GM12878 (cell line): ENCODE results near the gene EIF4E1B. TPM values are rescaled to one million over a fixed set of nuclear protein-coding genes. Genes with fewer than 3 reads are reported as not detected.

ENCODE experiments used
- ATAC-seq: fragments of 200-7000 bp; cut with Tn5 transposase; 3 replicates; pipeline ENCODE4 v1.9.1; 2020; ENCODE audit warnings: mild to moderate bottlenecking, moderate library complexity
- BruUV-seq: library from RNA; stranded (reverse); fragments of 400-500 nt; replicated peaks from 2 replicates; lab custom pipeline; 2021; lab: Mats Ljungman, UMichigan
- CTCF ChIA-PET: fragments of 300-600 bp; sonication (Branson Sonifier 250); formaldehyde crosslinking; extraction: SDS; loops from one replicate; lab custom pipeline; 2021; ENCODE audit warnings: inconsistent platforms; lab: Yijun Ruan, JAX
- POLR2A ChIA-PET: fragments of 350-600 bp; formaldehyde crosslinking; extraction: SDS; loops from one replicate; lab custom pipeline; 2021; ENCODE audit warnings: inconsistent platforms; lab: Charles Lee
- RAD21 ChIA-PET: fragments of 300-600 bp; sonication (Branson Sonifier 250); formaldehyde crosslinking; loops from one replicate; lab custom pipeline; 2023; ENCODE audit warnings: antibody characterized with exemption; ENCODE audit not compliant: unreplicated experiment; lab: Charles Lee
- SMC1A ChIA-PET: fragments of 300-600 bp; sonication (Branson Sonifier 250); formaldehyde crosslinking; loops from one replicate; lab custom pipeline; 2023; ENCODE audit not compliant: unreplicated experiment, uncharacterized antibody; lab: Charles Lee
- DNase-seq: peaks from one replicate; pipeline ENCODE4 v3.0.0-alpha.2; 2011; ENCODE audit warnings: low read depth, low spot score
- FAIRE-seq: peaks from 3 replicates; lab custom pipeline; 2011; peaks lifted over from hg19 to GRCh38; lab: Jason Lieb, UNC
- H2AFZ ChIP-seq: 2 replicates; pipeline ENCODE4 v1.6.0; 2011; ENCODE audit warnings: low read depth, low read length, control low read depth; ENCODE audit not compliant: control insufficient read depth
- H3K27ac ChIP-seq: 2 replicates; pipeline ENCODE4 v1.5.1; 2011; ENCODE audit warnings: control low read depth; ENCODE audit not compliant: control insufficient read depth, insufficient read depth
- H3K27me3 ChIP-seq, 2 experiments: replicated peaks in 1 of 2; 2 replicates each; pipeline versions ENCODE4 v1.6.0 to v1.6.1; 2011; ENCODE audit warnings: low read length in 1 of 2; ENCODE audit not compliant: control insufficient read depth in 2 of 2, insufficient read depth in 2 of 2
- H3K36me3 ChIP-seq, 2 experiments: 2 replicates each; pipeline ENCODE4 v1.5.1; 2011; ENCODE audit warnings: low read length in 1 of 2; ENCODE audit not compliant: control insufficient read depth in 2 of 2, insufficient read depth in 2 of 2
- H3K4me1 ChIP-seq: 2 replicates; pipeline ENCODE4 v1.6.1; 2011; ENCODE audit warnings: mild to moderate bottlenecking, low read length, moderate library complexity, mixed read lengths; ENCODE audit not compliant: control insufficient read depth, insufficient read depth
- H3K4me2 ChIP-seq: 2 replicates; pipeline ENCODE4 v1.6.0; 2011; ENCODE audit warnings: control low read depth; ENCODE audit not compliant: control insufficient read depth, insufficient read depth
- H3K4me3 ChIP-seq: fragments of 200-600 bp; sonication (generic); 2 replicates; pipeline ENCODE4 v1.5.1; 2016
- H3K79me2 ChIP-seq: 2 replicates; pipeline ENCODE4 v1.6.0; 2011; ENCODE audit warnings: low read length; ENCODE audit not compliant: control insufficient read depth, insufficient read depth
- H3K9ac ChIP-seq: 2 replicates; pipeline ENCODE4 v1.8.0; 2011; ENCODE audit warnings: low read length, control low read depth, mixed read lengths; ENCODE audit not compliant: control insufficient read depth, insufficient read depth
- H3K9me3 ChIP-seq: replicated peaks from 3 replicates; pipeline ENCODE4 v1.5.1; 2011; ENCODE audit warnings: mild to moderate bottlenecking, low read length; ENCODE audit not compliant: control insufficient read depth, insufficient read depth
- H4K20me1 ChIP-seq: 2 replicates; pipeline ENCODE4 v1.6.0; 2011; ENCODE audit not compliant: control insufficient read depth, insufficient read depth
- IKZF2 ChIP-seq, 2 experiments: fragments of 450-650 bp; IDR thresholded peaks; 2 replicates each; pipeline ENCODE4 v1.6.1; 2017; ENCODE audit warnings: mild to moderate bottlenecking in 2 of 2, moderate library complexity in 2 of 2
- IRF4 ChIP-seq: IDR thresholded peaks from 2 replicates; pipeline ENCODE4 v1.6.1; 2011; ENCODE audit warnings: low read depth, low read length
- MYC ChIP-seq: IDR thresholded peaks from 2 replicates; pipeline ENCODE4 v1.6.1; 2011; ENCODE audit warnings: mild to moderate bottlenecking, low read length, moderate library complexity, inconsistent platforms; ENCODE audit not compliant: insufficient read depth, insufficient replicate concordance, insufficient read length, severe bottlenecking
- NR2C2 ChIP-seq: IDR thresholded peaks from 2 replicates; pipeline ENCODE4 v1.6.1; 2011; ENCODE audit warnings: borderline replicate concordance, low read depth; ENCODE audit not compliant: control insufficient read depth, insufficient read length
- PML ChIP-seq: IDR thresholded peaks from 2 replicates; pipeline ENCODE4 v1.6.1; 2012; ENCODE audit warnings: low read length, inconsistent platforms
- TCF12 ChIP-seq: IDR thresholded peaks from 2 replicates; pipeline ENCODE4 v1.6.1; 2011; ENCODE audit warnings: low read depth, mild to moderate bottlenecking, low read length
- WGBS: methylation state at CpG from one replicate; pipeline ENCODE4 v1.1.6; 2016; ENCODE audit warnings: low lambda C conversion rate; ENCODE audit not compliant: insufficient replicate concordance, insufficient coverage; ENCODE audit errors: missing lambda C conversion rate; 5-methylcytosine and 5-hydroxymethylcytosine counted together
- in situ Hi-C: fragments of 300-500 bp; cut with MboI; formaldehyde crosslinking; loops from 9 replicates; pipeline ENCODE4 v1.14.3; 2018; ENCODE audit warnings: mixed read lengths
- intact Hi-C: fragments of 100-400 bp; cut with micrococcal nuclease; formaldehyde crosslinking; loops from one replicate; pipeline ENCODE4 v1.14.2; 2022; ENCODE audit not compliant: unreplicated experiment
- polyA plus RNA-seq, 11 experiments: library from polyadenylated mRNA; depleted of rRNA in 4 of 11; unstranded in 6 of 11; stranded (reverse) in 5 of 11; fragments of >200 nt; fragmentation: Nextera tagmentation in 4 of 11; fragmentation: Illumina TruSeq in 1 of 11; extraction: Ambion mirVana in 4 of 11; extraction: Trizol in 1 of 11; gene quantifications; 1 replicate in 1 of 11; 2 replicates in 10 of 11; pipeline versions ENCODE4 v1.2.1 to v1.2.3, GENCODE V29; 2011 to 2016; ENCODE audit warnings: inconsistent platforms in 2 of 11, missing spikeins in 2 of 11, low read depth in 1 of 11
- total RNA-seq, 4 experiments: library from RNA; depleted of rRNA in 3 of 4; stranded (reverse); fragments of >200 nt in 3 of 4; fragmentation: Illumina TruSeq in 1 of 4; extraction: Trizol in 1 of 4; gene quantifications; 2 replicates each; pipeline versions ENCODE4 v1.2.1 to v1.2.3, GENCODE V29; 2013 to 2021
- TF ChIP-seq, protein P1 (sequence below): fragments of 450-650 bp; IDR thresholded peaks from 2 replicates; pipeline ENCODE4 v1.6.1; 2016; ENCODE audit warnings: mild to moderate bottlenecking
- TF ChIP-seq, protein P2 (sequence below): IDR thresholded peaks from 2 replicates; pipeline ENCODE4 v1.6.1; 2011; ENCODE audit warnings: borderline replicate concordance, low read depth, mild to moderate bottlenecking, moderate library complexity, low read length; ENCODE audit not compliant: insufficient read depth, poor library complexity, severe bottlenecking
- TF ChIP-seq, protein P3 (sequence below): fragments of 150-350 bp; IDR thresholded peaks from 2 replicates; pipeline ENCODE4 v1.6.1; 2014; ENCODE audit warnings: mild to moderate bottlenecking, low read depth, low read length
- TF ChIP-seq, protein P4 (sequence below): fragments of 450-650 bp; conservative IDR thresholded peaks from 2 replicates; pipeline ENCODE4 v1.6.1; 2017; ENCODE audit warnings: mild to moderate bottlenecking, moderate library complexity

EIF4E1B gene
- total and polyA plus RNA-seq, 10 of the 15 experiments (the other 5 are each of a cell fraction or from before 2014, with no cell fraction given): not detected

DNA sequence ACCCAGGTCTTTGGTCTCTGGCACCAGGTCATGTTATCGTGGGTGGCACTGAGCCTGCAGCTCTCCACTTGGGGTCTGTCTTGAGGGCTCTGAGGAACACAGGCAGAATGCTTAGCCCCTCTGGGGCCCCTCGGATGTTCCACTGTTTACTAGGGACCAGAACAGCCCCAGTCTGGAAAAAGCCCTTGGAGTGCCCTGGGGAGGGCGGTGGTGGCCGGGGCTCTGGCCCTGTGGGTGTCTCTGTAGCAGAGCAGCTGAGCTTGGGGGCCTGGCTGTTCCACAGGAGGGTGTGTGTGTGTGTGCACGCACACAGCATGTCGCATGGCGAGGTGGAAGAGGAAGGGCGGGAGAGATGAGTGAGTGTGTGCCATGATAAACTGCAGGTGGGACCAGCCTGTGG lies 35.9 kb upstream of the EIF4E1B start:
- DNase-seq (no peak), FAIRE-seq (no peak), ATAC-seq (no peak)
- no peak overlapping the region for H3K27ac ChIP-seq
- no peak overlapping the region for H3K4me2 ChIP-seq
- H2AFZ ChIP-seq: no peak overlapping the region
- intact Hi-C loops: no loop called here
- ChIA-PET RAD21 (no interaction called here), POLR2A (no interaction called here), SMC1A (no interaction called here), CTCF (no interaction called here)
- no peak overlapping the region for H3K9ac ChIP-seq
- no peaks in the 10 kb centered on the region for H4K20me1 ChIP-seq
- BruUV-seq: no TSS peak
- in situ Hi-C loops: loop anchor here (25.0 kb wide), 1 partner anchor 857 kb away; no protein-coding TSS in a partner anchor
- H3K4me1 ChIP-seq: no peaks in the 10 kb centered on the region
- no peak overlapping the region for H3K4me3 ChIP-seq
- H3K27me3 ChIP-seq: no peaks in the 10 kb centered on the region
- TF ChIP-seq, protein P1, sequence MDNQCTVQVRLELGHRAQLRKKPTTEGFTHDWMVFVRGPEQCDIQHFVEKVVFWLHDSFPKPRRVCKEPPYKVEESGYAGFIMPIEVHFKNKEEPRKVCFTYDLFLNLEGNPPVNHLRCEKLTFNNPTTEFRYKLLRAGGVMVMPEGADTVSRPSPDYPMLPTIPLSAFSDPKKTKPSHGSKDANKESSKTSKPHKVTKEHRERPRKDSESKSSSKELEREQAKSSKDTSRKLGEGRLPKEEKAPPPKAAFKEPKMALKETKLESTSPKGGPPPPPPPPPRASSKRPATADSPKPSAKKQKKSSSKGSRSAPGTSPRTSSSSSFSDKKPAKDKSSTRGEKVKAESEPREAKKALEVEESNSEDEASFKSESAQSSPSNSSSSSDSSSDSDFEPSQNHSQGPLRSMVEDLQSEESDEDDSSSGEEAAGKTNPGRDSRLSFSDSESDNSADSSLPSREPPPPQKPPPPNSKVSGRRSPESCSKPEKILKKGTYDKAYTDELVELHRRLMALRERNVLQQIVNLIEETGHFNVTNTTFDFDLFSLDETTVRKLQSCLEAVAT: no peak
- no peaks in the 10 kb centered on the region for H3K79me2 ChIP-seq
- no peaks in the 10 kb centered on the region; the same call in 2 of the 3 replicates for H3K9me3 ChIP-seq
- 79% methylated on average over 4 of the region's 8 CpGs for WGBS
- no peaks in the 10 kb centered on the region for H3K36me3 ChIP-seq

DNA sequence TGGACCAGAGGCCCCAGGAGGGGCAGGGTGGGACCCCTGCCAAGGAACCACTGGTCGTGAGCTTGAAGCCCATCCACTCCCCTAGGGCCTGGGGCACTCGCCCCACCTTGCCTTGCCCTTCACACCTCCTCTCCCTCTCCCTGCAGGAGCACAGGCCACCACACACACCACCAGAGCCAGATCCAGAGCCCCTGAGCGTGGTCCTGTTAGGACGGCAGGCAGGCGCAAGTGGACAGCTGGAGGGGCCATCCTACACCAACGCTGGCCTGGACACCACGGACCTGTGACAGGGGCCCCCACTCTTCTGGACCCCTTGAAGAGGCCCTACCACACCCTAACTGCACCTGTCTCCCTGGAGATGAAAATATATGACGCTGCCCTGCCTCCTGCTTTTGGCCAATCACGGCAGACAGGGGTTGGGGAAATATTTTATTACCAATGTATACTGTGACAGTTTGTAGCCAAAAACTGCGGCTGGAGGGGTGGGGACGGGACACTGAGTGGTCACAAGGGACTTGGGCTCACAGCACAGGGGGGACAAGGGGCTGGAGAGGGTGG lies 35.0 kb upstream of the EIF4E1B start:
- DNase-seq (no peak), FAIRE-seq (no peak), ATAC-seq (no peak)
- 59% methylated on average over 11 of the region's 11 CpGs for WGBS
- ChIA-PET SMC1A (no interaction called here), CTCF (no interaction called here), POLR2A (no interaction called here), RAD21 (no interaction called here)
- BruUV-seq: no TSS peak
- H4K20me1 ChIP-seq: no peaks in the 10 kb centered on the region
- no peaks in the 10 kb centered on the region for H3K4me1 ChIP-seq
- H3K27ac ChIP-seq: no peak overlapping the region
- H3K9ac ChIP-seq: no peak overlapping the region
- H3K79me2 ChIP-seq: no peaks in the 10 kb centered on the region
- no peak overlapping the region for H3K4me3 ChIP-seq
- no peak overlapping the region for H2AFZ ChIP-seq
- H3K4me2 ChIP-seq: no peak overlapping the region
- no peaks in the 10 kb centered on the region for H3K27me3 ChIP-seq
- no peaks in the 10 kb centered on the region; the same call in 2 of the 3 replicates for H3K9me3 ChIP-seq
- in situ Hi-C loops (loop anchor here (25.0 kb wide), 1 partner anchor 858 kb away; no protein-coding TSS in a partner anchor), intact Hi-C loops (no loop called here)
- no peaks in the 10 kb centered on the region for H3K36me3 ChIP-seq
- TF ChIP-seq TCF12 (no peak), IRF4 (no peak), NR2C2 (no peak), PML (no peak), IKZF2 (IDR thresholded peaks at IDR 0.05) (no peak), MYC (no peak)
- TF ChIP-seq, protein P2, sequence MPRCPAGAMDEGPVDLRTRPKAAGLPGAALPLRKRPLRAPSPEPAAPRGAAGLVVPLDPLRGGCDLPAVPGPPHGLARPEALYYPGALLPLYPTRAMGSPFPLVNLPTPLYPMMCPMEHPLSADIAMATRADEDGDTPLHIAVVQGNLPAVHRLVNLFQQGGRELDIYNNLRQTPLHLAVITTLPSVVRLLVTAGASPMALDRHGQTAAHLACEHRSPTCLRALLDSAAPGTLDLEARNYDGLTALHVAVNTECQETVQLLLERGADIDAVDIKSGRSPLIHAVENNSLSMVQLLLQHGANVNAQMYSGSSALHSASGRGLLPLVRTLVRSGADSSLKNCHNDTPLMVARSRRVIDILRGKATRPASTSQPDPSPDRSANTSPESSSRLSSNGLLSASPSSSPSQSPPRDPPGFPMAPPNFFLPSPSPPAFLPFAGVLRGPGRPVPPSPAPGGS: no peak
- TF ChIP-seq, protein P3, sequence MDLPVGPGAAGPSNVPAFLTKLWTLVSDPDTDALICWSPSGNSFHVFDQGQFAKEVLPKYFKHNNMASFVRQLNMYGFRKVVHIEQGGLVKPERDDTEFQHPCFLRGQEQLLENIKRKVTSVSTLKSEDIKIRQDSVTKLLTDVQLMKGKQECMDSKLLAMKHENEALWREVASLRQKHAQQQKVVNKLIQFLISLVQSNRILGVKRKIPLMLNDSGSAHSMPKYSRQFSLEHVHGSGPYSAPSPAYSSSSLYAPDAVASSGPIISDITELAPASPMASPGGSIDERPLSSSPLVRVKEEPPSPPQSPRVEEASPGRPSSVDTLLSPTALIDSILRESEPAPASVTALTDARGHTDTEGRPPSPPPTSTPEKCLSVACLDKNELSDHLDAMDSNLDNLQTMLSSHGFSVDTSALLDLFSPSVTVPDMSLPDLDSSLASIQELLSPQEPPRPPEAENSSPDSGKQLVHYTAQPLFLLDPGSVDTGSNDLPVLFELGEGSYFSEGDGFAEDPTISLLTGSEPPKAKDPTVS: no peak
- TF ChIP-seq, protein P4, sequence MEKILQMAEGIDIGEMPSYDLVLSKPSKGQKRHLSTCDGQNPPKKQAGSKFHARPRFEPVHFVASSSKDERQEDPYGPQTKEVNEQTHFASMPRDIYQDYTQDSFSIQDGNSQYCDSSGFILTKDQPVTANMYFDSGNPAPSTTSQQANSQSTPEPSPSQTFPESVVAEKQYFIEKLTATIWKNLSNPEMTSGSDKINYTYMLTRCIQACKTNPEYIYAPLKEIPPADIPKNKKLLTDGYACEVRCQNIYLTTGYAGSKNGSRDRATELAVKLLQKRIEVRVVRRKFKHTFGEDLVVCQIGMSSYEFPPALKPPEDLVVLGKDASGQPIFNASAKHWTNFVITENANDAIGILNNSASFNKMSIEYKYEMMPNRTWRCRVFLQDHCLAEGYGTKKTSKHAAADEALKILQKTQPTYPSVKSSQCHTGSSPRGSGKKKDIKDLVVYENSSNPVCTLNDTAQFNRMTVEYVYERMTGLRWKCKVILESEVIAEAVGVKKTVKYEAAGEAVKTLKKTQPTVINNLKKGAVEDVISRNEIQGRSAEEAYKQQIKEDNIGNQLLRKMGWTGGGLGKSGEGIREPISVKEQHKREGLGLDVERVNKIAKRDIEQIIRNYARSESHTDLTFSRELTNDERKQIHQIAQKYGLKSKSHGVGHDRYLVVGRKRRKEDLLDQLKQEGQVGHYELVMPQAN: no peak
